Measurements from ENCODE around the gene BMPR1A.

DNA sequence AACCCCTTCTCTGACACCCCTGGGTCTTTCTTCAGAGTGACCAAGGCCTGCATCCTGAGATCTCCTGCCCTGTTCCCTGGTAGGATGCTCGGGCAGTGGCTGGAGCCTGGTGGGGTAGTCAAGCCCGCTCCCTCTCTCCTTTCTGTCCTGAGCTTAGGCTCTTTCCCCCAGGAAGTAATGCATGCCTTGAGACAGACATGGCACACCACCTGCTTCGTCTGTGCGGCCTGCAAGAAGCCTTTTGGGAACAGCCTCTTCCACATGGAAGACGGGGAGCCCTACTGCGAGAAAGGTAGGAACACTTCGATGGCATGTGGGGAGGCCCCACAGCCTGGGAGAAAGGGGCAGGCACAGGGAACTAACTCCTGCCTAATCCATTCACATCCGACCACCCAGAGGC lies 37.9 kb upstream of the BMPR1A start:
- TF ChIP-seq, protein P1, sequence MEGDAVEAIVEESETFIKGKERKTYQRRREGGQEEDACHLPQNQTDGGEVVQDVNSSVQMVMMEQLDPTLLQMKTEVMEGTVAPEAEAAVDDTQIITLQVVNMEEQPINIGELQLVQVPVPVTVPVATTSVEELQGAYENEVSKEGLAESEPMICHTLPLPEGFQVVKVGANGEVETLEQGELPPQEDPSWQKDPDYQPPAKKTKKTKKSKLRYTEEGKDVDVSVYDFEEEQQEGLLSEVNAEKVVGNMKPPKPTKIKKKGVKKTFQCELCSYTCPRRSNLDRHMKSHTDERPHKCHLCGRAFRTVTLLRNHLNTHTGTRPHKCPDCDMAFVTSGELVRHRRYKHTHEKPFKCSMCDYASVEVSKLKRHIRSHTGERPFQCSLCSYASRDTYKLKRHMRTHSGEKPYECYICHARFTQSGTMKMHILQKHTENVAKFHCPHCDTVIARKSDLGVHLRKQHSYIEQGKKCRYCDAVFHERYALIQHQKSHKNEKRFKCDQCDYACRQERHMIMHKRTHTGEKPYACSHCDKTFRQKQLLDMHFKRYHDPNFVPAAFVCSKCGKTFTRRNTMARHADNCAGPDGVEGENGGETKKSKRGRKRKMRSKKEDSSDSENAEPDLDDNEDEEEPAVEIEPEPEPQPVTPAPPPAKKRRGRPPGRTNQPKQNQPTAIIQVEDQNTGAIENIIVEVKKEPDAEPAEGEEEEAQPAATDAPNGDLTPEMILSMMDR (IDR thresholded peaks at IDR 0.05; ENCODE audit: low read depth, low read length, poor library complexity, severe bottlenecking) = no peak
- TF ChIP-seq EZH2phosphoT487 (IDR thresholded peaks at IDR 0.05; ENCODE audit: borderline replicate concordance, low read length) = no peak

Data from DOHH2 (cell line).